Thymus (tissue), 11 donors: ENCODE data around the gene KAT7. TPM values are rescaled to one million over a fixed set of nuclear protein-coding genes. Genes with fewer than 3 reads are reported as not detected.

Experiments used
- DNase-seq, 9 donors: peaks; one replicate each; pipeline ENCODE4 v3.0.0-alpha.2; 2013; ENCODE audit warnings: low spot score in 9 of 9, low read depth in 6 of 9, missing footprints in 1 of 9
- H3K27ac ChIP-seq, 2 donors: one replicate each; pipeline ENCODE4 v1.5.1; 2013; ENCODE audit warnings: control low read depth in 1 of 2, low read depth in 1 of 2, low read length in 1 of 2, mild to moderate bottlenecking in 1 of 2, moderate library complexity in 1 of 2
- H3K27me3 ChIP-seq, 2 donors: one replicate each; pipeline ENCODE4 v1.5.1; 2013; ENCODE audit warnings: low read length in 1 of 2; ENCODE audit not compliant: control insufficient read depth in 2 of 2, insufficient read depth in 1 of 2
- H3K36me3 ChIP-seq, 2 donors: one replicate each; pipeline ENCODE4 v1.5.1; 2013; ENCODE audit warnings: low read length in 1 of 2, mild to moderate bottlenecking in 1 of 2, moderate library complexity in 1 of 2; ENCODE audit not compliant: control insufficient read depth in 2 of 2, insufficient read depth in 2 of 2
- H3K4me1 ChIP-seq, 2 donors: one replicate each; pipeline ENCODE4 v1.5.1; 2013; ENCODE audit warnings: low read length in 2 of 2; ENCODE audit not compliant: control insufficient read depth in 2 of 2, insufficient read depth in 2 of 2
- H3K4me3 ChIP-seq, 2 donors: one replicate each; pipeline ENCODE4 v1.5.1; 2013; ENCODE audit warnings: low read length in 2 of 2, control low read depth in 1 of 2, mild to moderate bottlenecking in 1 of 2
- H3K9me3 ChIP-seq, 2 donors: one replicate each; pipeline ENCODE4 v1.5.1; 2013; ENCODE audit warnings: low read length in 1 of 2, mild to moderate bottlenecking in 1 of 2; ENCODE audit not compliant: control insufficient read depth in 2 of 2, insufficient read depth in 1 of 2
- WGBS: extraction: QIAGEN DNeasy Blood & Tissue Kit; methylation state at CpG from one replicate; pipeline ENCODE4 v1.1.7; 2013; 5-methylcytosine and 5-hydroxymethylcytosine counted together
- polyA plus RNA-seq: library from polyadenylated mRNA; stranded (reverse); fragments of 200-250 nt; gene quantifications from one replicate; pipeline ENCODE4 v1.2.3, GENCODE V29; 2013
- total RNA-seq: library from RNA; stranded (reverse); fragments of 120-200 nt; gene quantifications from one replicate; pipeline ENCODE4 v1.2.4, GENCODE V29; 2013
- donor health status: healthy.

Gene KAT7
- total and polyA plus RNA-seq, 2 donors = 14.2 to 28.9 TPM

- peak overlapping the region in 1 of 2 donors; percentile 18 for H3K27ac ChIP-seq
- H3K4me1 ChIP-seq = peaks cover 12 to 33% of the 10 kb centered on the region in 2 donors
- H3K36me3 ChIP-seq = peaks cover 47 to 81% of the 10 kb centered on the region in 2 donors
- no peaks in the 10 kb centered on the region for H3K27me3 ChIP-seq
- H3K4me3 ChIP-seq = no peak overlapping the region
- no peak for DNase-seq
- H3K9me3 ChIP-seq = no peaks in the 10 kb centered on the region
- 94% methylated on average over 9 of the region's 9 CpGs for WGBS
Measured at GRCh38 chr17:49815761-49816281, 27.3 kb downstream of the KAT7 start.

GRCh38 chr17:49817993-49818392 is 29.5 kb downstream of the KAT7 start:
- Histone ChIP-seq H3K4me3 (no peak overlapping the region), H3K36me3 (peaks cover 63 to 92% of the 10 kb centered on the region in 2 donors), H3K4me1 (peaks cover 12 to 33% of the 10 kb centered on the region in 2 donors), H3K9me3 (no peaks in the 10 kb centered on the region), H3K27ac (peak overlapping the region; percentile 20 to 82), H3K27me3 (no peaks in the 10 kb centered on the region)
- DNase-seq = peak; percentile 24 to 83 (median 56)
- WGBS = 57% methylated on average over 4 of the region's 4 CpGs

- Histone ChIP-seq H3K27ac (peak overlapping the region in 1 of 2 donors; percentile 42), H3K9me3 (no peaks in the 10 kb centered on the region), H3K27me3 (no peaks in the 10 kb centered on the region), H3K4me1 (peaks cover 12 to 33% of the 10 kb centered on the region in 2 donors), H3K4me3 (no peak overlapping the region), H3K36me3 (peaks cover 67 to 92% of the 10 kb centered on the region in 2 donors)
- 96% methylated on average over 5 of the region's 5 CpGs for WGBS
- DNase-seq = no peak
Measured at GRCh38 chr17:49819138-49819537, 30.7 kb downstream of the KAT7 start.

GRCh38 chr17:49819651-49820050 is 31.2 kb downstream of the KAT7 start:
- 97% methylated on average over 2 of the region's 2 CpGs for whole genome bisulfite sequencing
- H3K4me1 ChIP-seq = peaks cover 12 to 33% of the 10 kb centered on the region in 2 donors
- no peaks in the 10 kb centered on the region for H3K27me3 ChIP-seq
- H3K36me3 ChIP-seq = peaks cover 71 to 92% of the 10 kb centered on the region in 2 donors
- no peak for DNase-seq
- no peaks in the 10 kb centered on the region for H3K9me3 ChIP-seq
- no peak overlapping the region for H3K4me3 ChIP-seq
- no peak overlapping the region for H3K27ac ChIP-seq

- H3K27ac ChIP-seq = no peak overlapping the region
- 87% methylated on average over 1 of the region's 1 CpG for WGBS
- H3K9me3 ChIP-seq = no peaks in the 10 kb centered on the region
Measured at GRCh38 chr17:49820773-49821172, 32.3 kb downstream of the KAT7 start.

GRCh38 chr17:49821466-49821865 is 33.0 kb downstream of the KAT7 start:
- Histone ChIP-seq H3K27ac (no peak overlapping the region), H3K4me1 (peaks cover 10 to 27% of the 10 kb centered on the region in 2 donors), H3K4me3 (no peak overlapping the region), H3K9me3 (no peaks in the 10 kb centered on the region), H3K27me3 (no peaks in the 10 kb centered on the region), H3K36me3 (peaks cover 65 to 91% of the 10 kb centered on the region in 2 donors)
- DNase-seq = no peak
- WGBS = 97% methylated on average over 2 of the region's 2 CpGs

More at GRCh38 chr17:49820773-49821172, 32.3 kb downstream of the KAT7 start:
- Histone ChIP-seq H3K36me3 (peaks cover 65 to 91% of the 10 kb centered on the region in 2 donors), H3K4me3 (no peak overlapping the region), H3K27me3 (no peaks in the 10 kb centered on the region), H3K4me1 (peaks cover 11 to 31% of the 10 kb centered on the region in 2 donors)
- no peak for DNase-seq

GRCh38 chr17:49821916-49822315 is 33.4 kb downstream of the KAT7 start:
- Histone ChIP-seq H3K27ac (no peak overlapping the region), H3K27me3 (no peaks in the 10 kb centered on the region), H3K36me3 (peaks cover 66 to 92% of the 10 kb centered on the region in 2 donors), H3K4me1 (peaks cover 10 to 24% of the 10 kb centered on the region in 2 donors), H3K4me3 (no peak overlapping the region), H3K9me3 (no peaks in the 10 kb centered on the region)
- DNase-seq = no peak
- 98% methylated on average over 1 of the region's 1 CpG for WGBS

- DNase-seq = no peak
- H3K27me3 ChIP-seq = no peaks in the 10 kb centered on the region
- no peak overlapping the region for H3K4me3 ChIP-seq
- no peaks in the 10 kb centered on the region for H3K9me3 ChIP-seq
- WGBS = 96% methylated on average over 2 of the region's 2 CpGs
- H3K36me3 ChIP-seq = peaks cover 65 to 91% of the 10 kb centered on the region in 2 donors
- no peak overlapping the region for H3K27ac ChIP-seq
- H3K4me1 ChIP-seq = peaks cover 6 to 16% of the 10 kb centered on the region in 2 donors
Measured at GRCh38 chr17:49822829-49823228, 34.3 kb downstream of the KAT7 start.

- no peak for DNase-seq
- Histone ChIP-seq H3K27ac (no peak overlapping the region), H3K36me3 (peaks cover 67 to 94% of the 10 kb centered on the region in 2 donors), H3K4me3 (no peak overlapping the region), H3K9me3 (no peaks in the 10 kb centered on the region), H3K4me1 (peaks cover 0 to 9% of the 10 kb centered on the region in 2 donors), H3K27me3 (no peaks in the 10 kb centered on the region)
- over 99% methylated on average over 2 of the region's 2 CpGs for WGBS
Measured at GRCh38 chr17:49823614-49824013, 35.1 kb downstream of the KAT7 start.
